GM12878 (cell line): ENCODE measurements around the gene SNRPD1. TPM values are rescaled to one million over a fixed set of nuclear protein-coding genes. Genes with fewer than 3 reads are reported as not detected.

Experiments
- ATAC-seq: fragments of 200-7000 bp; cut with Tn5 transposase; 3 replicates; pipeline ENCODE4 v1.9.1; 2020; ENCODE audit warnings: mild to moderate bottlenecking, moderate library complexity
- BruUV-seq: library from RNA; stranded (reverse); fragments of 400-500 nt; replicated peaks from 2 replicates; lab custom pipeline; 2021; lab: Mats Ljungman, UMichigan
- CTCF ChIA-PET: fragments of 300-600 bp; sonication (Branson Sonifier 250); formaldehyde crosslinking; extraction: SDS; loops from one replicate; lab custom pipeline; 2021; ENCODE audit warnings: inconsistent platforms; lab: Yijun Ruan, JAX
- POLR2A ChIA-PET: fragments of 350-600 bp; formaldehyde crosslinking; extraction: SDS; loops from one replicate; lab custom pipeline; 2021; ENCODE audit warnings: inconsistent platforms; lab: Charles Lee
- RAD21 ChIA-PET: fragments of 300-600 bp; sonication (Branson Sonifier 250); formaldehyde crosslinking; loops from one replicate; lab custom pipeline; 2023; ENCODE audit warnings: antibody characterized with exemption; ENCODE audit not compliant: unreplicated experiment; lab: Charles Lee
- SMC1A ChIA-PET: fragments of 300-600 bp; sonication (Branson Sonifier 250); formaldehyde crosslinking; loops from one replicate; lab custom pipeline; 2023; ENCODE audit not compliant: unreplicated experiment, uncharacterized antibody; lab: Charles Lee
- DNase-seq: peaks from one replicate; pipeline ENCODE4 v3.0.0-alpha.2; 2011; ENCODE audit warnings: low read depth, low spot score
- FAIRE-seq: peaks from 3 replicates; lab custom pipeline; 2011; peaks lifted over from hg19 to GRCh38; lab: Jason Lieb, UNC
- H2AFZ ChIP-seq: 2 replicates; pipeline ENCODE4 v1.6.0; 2011; ENCODE audit warnings: low read depth, low read length, control low read depth; ENCODE audit not compliant: control insufficient read depth
- H3K27ac ChIP-seq: 2 replicates; pipeline ENCODE4 v1.5.1; 2011; ENCODE audit warnings: control low read depth; ENCODE audit not compliant: control insufficient read depth, insufficient read depth
- H3K27me3 ChIP-seq, 2 experiments: replicated peaks in 1 of 2; 2 replicates each; pipeline versions ENCODE4 v1.6.0 to v1.6.1; 2011; ENCODE audit warnings: low read length in 1 of 2; ENCODE audit not compliant: control insufficient read depth in 2 of 2, insufficient read depth in 2 of 2
- H3K36me3 ChIP-seq, 2 experiments: 2 replicates each; pipeline ENCODE4 v1.5.1; 2011; ENCODE audit warnings: low read length in 1 of 2; ENCODE audit not compliant: control insufficient read depth in 2 of 2, insufficient read depth in 2 of 2
- H3K4me1 ChIP-seq: 2 replicates; pipeline ENCODE4 v1.6.1; 2011; ENCODE audit warnings: mild to moderate bottlenecking, low read length, moderate library complexity, mixed read lengths; ENCODE audit not compliant: control insufficient read depth, insufficient read depth
- H3K4me2 ChIP-seq: 2 replicates; pipeline ENCODE4 v1.6.0; 2011; ENCODE audit warnings: control low read depth; ENCODE audit not compliant: control insufficient read depth, insufficient read depth
- H3K4me3 ChIP-seq: fragments of 200-600 bp; sonication (generic); 2 replicates; pipeline ENCODE4 v1.5.1; 2016
- H3K79me2 ChIP-seq: 2 replicates; pipeline ENCODE4 v1.6.0; 2011; ENCODE audit warnings: low read length; ENCODE audit not compliant: control insufficient read depth, insufficient read depth
- H3K9ac ChIP-seq: 2 replicates; pipeline ENCODE4 v1.8.0; 2011; ENCODE audit warnings: low read length, control low read depth, mixed read lengths; ENCODE audit not compliant: control insufficient read depth, insufficient read depth
- H3K9me3 ChIP-seq: replicated peaks from 3 replicates; pipeline ENCODE4 v1.5.1; 2011; ENCODE audit warnings: mild to moderate bottlenecking, low read length; ENCODE audit not compliant: control insufficient read depth, insufficient read depth
- H4K20me1 ChIP-seq: 2 replicates; pipeline ENCODE4 v1.6.0; 2011; ENCODE audit not compliant: control insufficient read depth, insufficient read depth
- CHD1 ChIP-seq: IDR thresholded peaks from 2 replicates; pipeline ENCODE4 v1.6.1; 2012; ENCODE audit warnings: low read depth, low read length, improper control_type of control experiment
- FOXM1 ChIP-seq: IDR thresholded peaks from 2 replicates; pipeline ENCODE4 v1.6.1; 2012; ENCODE audit warnings: low read depth, mild to moderate bottlenecking, inconsistent platforms, low read length, moderate library complexity
- NBN ChIP-seq: fragments of 450-650 bp; IDR thresholded peaks from 2 replicates; pipeline ENCODE4 v1.6.1; 2016
- NFXL1 ChIP-seq: fragments of 450-650 bp; IDR thresholded peaks from 2 replicates; pipeline ENCODE4 v1.6.1; 2017; ENCODE audit warnings: antibody characterized with exemption, mild to moderate bottlenecking, borderline replicate concordance
- REST ChIP-seq: IDR thresholded peaks from 2 replicates; pipeline ENCODE4 v1.6.1; 2012; ENCODE audit warnings: mild to moderate bottlenecking, low read depth, low read length
- in situ Hi-C: fragments of 300-500 bp; cut with MboI; formaldehyde crosslinking; loops from 9 replicates; pipeline ENCODE4 v1.14.3; 2018; ENCODE audit warnings: mixed read lengths
- intact Hi-C: fragments of 100-400 bp; cut with micrococcal nuclease; formaldehyde crosslinking; loops from one replicate; pipeline ENCODE4 v1.14.2; 2022; ENCODE audit not compliant: unreplicated experiment
- polyA plus RNA-seq, 11 experiments: library from polyadenylated mRNA; depleted of rRNA in 4 of 11; unstranded in 6 of 11; stranded (reverse) in 5 of 11; fragments of >200 nt; fragmentation: Nextera tagmentation in 4 of 11; fragmentation: Illumina TruSeq in 1 of 11; extraction: Ambion mirVana in 4 of 11; extraction: Trizol in 1 of 11; gene quantifications; 1 replicate in 1 of 11; 2 replicates in 10 of 11; pipeline versions ENCODE4 v1.2.1 to v1.2.3, GENCODE V29; 2011 to 2016; ENCODE audit warnings: inconsistent platforms in 2 of 11, missing spikeins in 2 of 11, low read depth in 1 of 11
- total RNA-seq, 4 experiments: library from RNA; depleted of rRNA in 3 of 4; stranded (reverse); fragments of >200 nt in 3 of 4; fragmentation: Illumina TruSeq in 1 of 4; extraction: Trizol in 1 of 4; gene quantifications; 2 replicates each; pipeline versions ENCODE4 v1.2.1 to v1.2.3, GENCODE V29; 2013 to 2021

Gene SNRPD1
- total and polyA plus RNA-seq, 10 of the 15 experiments (the other 5 are each of a cell fraction or from before 2014, with no cell fraction given): 52.6 to 866 (median 227) TPM

GRCh38 chr18:21571772-21572171 is 40.3 kb upstream of the SNRPD1 start:
- FAIRE-seq (no peak), DNase-seq (no peak), ATAC-seq (no peak)
- TF ChIP-seq REST (no peak), CHD1 (no peak), NBN (no peak), NFXL1 (no peak), FOXM1 (no peak)
- Histone ChIP-seq H3K79me2 (no peaks in the 10 kb centered on the region), H3K9me3 (no peaks in the 10 kb centered on the region), H3K4me2 (no peak overlapping the region), H3K27me3 (no peaks in the 10 kb centered on the region), H4K20me1 (no peaks in the 10 kb centered on the region), H3K27ac (no peak overlapping the region), H3K4me1 (no peaks in the 10 kb centered on the region), H2AFZ (no peak overlapping the region), H3K9ac (no peak overlapping the region), H3K4me3 (no peak overlapping the region), H3K36me3 (peaks cover 1 to 9% of the 10 kb centered on the region in 2 experiments; a peak in 3 of 4 replicates)
- intact Hi-C loops: no loop called here
- no TSS peak for BruUV-seq
- RAD21 ChIA-PET: no interaction called here
- SMC1A ChIA-PET: no interaction called here
- POLR2A ChIA-PET: interaction anchor here (0.6 kb wide), 1 partner anchor 40 kb away, joined by 4 read pairs; the partner anchor contains the start of gene SNRPD1
- CTCF ChIA-PET: no interaction called here
- in situ Hi-C loops: no loop called here
